T-helper 17 cell (primary cell): ENCODE data around the gene ANO8. TPM values are rescaled to one million over a fixed set of nuclear protein-coding genes. Genes with fewer than 3 reads are reported as not detected.
A peak's percentile ranks its signal among the peaks of the same experiment; 100 is the strongest.

Experiments
- ATAC-seq: fragments of 150-1000 bp; cut with Tn5 transposase; 2 replicates; pipeline ENCODE4 v1.10.0; 2021; ENCODE audit warnings: mild to moderate bottlenecking, moderate library complexity
- DNase-seq, 3 donors: peaks; one replicate each; pipeline versions ENCODE4 v3.0.0 to v3.0.0-alpha.2; 2020 to 2021
- H3K9me3 ChIP-seq: one replicate; pipeline ENCODE4 v1.7.0; 2013; ENCODE audit warnings: low read length, mild to moderate bottlenecking; ENCODE audit not compliant: control insufficient read depth, poor library complexity, severe bottlenecking
- H3K27ac Mint-ChIP-seq: one replicate; pipeline ENCODE4 v1.8.0; 2022; ENCODE audit warnings: mild to moderate bottlenecking, moderate library complexity, mixed read lengths
- H3K27me3 Mint-ChIP-seq: one replicate; pipeline ENCODE4 v1.8.0; 2022; ENCODE audit warnings: mixed read lengths
- H3K36me3 Mint-ChIP-seq: one replicate; pipeline ENCODE4 v1.8.0; 2022; ENCODE audit warnings: low read depth, mixed read lengths
- H3K4me1 Mint-ChIP-seq: one replicate; pipeline ENCODE4 v1.8.0; 2022; ENCODE audit warnings: mild to moderate bottlenecking, mixed read lengths
- H3K4me3 Mint-ChIP-seq: one replicate; pipeline ENCODE4 v1.8.0; 2022; ENCODE audit warnings: mild to moderate bottlenecking, moderate library complexity, mixed read lengths
- total RNA-seq, 4 donors: library from RNA in 2 of 4; stranded (reverse) in 2 of 4; gene quantifications; one replicate each; pipeline ENCODE4 v1.2.3 and lab custom pipeline; 2022 to 2026

Gene ANO8
- total RNA-seq, 2 donors from 2014 or later, result 15.9 to 17.7 TPM

GRCh38 chr19:17329366-17330261 is 5.0 kb downstream of the ANO8 start:
- ATAC-seq (no peak), DNase-seq (no peak)
- H3K36me3 Mint-ChIP-seq, result peaks cover 2% of the 10 kb centered on the region
- H3K4me3 Mint-ChIP-seq, result peak overlapping the region; percentile 72
- no peaks in the 10 kb centered on the region for H3K27me3 Mint-ChIP-seq
- H3K27ac Mint-ChIP-seq, result no peak overlapping the region
- peaks cover 15% of the 10 kb centered on the region for H3K4me1 Mint-ChIP-seq
- no peaks in the 10 kb centered on the region for H3K9me3 ChIP-seq

- Mint-ChIP-seq H3K36me3 (no peaks in the 10 kb centered on the region), H3K27me3 (no peaks in the 10 kb centered on the region), H3K4me1 (peaks cover 13% of the 10 kb centered on the region), H3K27ac (no peak overlapping the region), H3K4me3 (peak overlapping the region; percentile 85)
- DNase-seq, result peak in 2 of 3 donors; percentile 39 to 53
- H3K9me3 ChIP-seq, result no peaks in the 10 kb centered on the region
- peak; percentile 37 for ATAC-seq
Observed at GRCh38 chr19:17328517-17329365, 5.9 kb downstream of the ANO8 start.

- Mint-ChIP-seq H3K36me3 (no peaks in the 10 kb centered on the region), H3K4me3 (peak overlapping the region; percentile 85), H3K4me1 (peaks cover 12% of the 10 kb centered on the region), H3K27ac (peak overlapping the region; percentile 57), H3K27me3 (no peaks in the 10 kb centered on the region)
- DNase-seq (peak in 2 of 3 donors; percentile 57 to 61), ATAC-seq (peak; percentile 79)
- H3K9me3 ChIP-seq, result no peaks in the 10 kb centered on the region
Observed at GRCh38 chr19:17327654-17328516, 6.8 kb downstream of the ANO8 start.

DNA sequence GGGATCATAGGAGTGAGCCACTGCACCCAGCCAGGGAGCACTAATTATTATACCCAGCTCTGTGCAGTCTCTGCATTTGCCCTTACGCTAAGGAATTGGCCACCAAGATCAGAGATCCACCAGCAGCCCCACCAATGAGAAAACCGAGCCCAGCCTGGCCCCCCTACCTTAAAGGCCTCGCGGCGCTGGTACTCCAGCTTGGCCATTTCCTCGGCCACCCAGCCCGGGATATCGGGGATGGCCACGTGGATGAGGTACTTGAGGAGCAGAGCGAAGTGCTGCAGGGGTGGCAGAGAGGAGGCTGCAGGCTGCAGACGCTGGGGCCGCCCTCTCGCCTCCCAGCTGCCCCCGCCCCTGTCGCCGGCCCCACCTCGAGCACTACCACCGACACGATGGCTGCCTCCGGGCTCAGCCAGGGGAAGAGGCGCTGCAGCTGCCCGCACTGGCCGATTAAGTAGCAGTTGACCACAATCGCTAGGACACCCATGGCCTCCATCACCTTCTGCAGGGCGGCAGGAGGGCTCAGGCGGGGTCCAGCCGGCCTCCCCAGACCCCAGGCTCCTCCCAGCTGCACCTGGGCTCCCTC is 7.5 kb downstream of the ANO8 start:
- Mint-ChIP-seq H3K27me3 (no peaks in the 10 kb centered on the region), H3K4me3 (peak overlapping the region; percentile 85), H3K27ac (peak overlapping the region; percentile 57), H3K36me3 (peaks cover 4% of the 10 kb centered on the region), H3K4me1 (peaks cover 14% of the 10 kb centered on the region)
- DNase-seq, result no peak
- H3K9me3 ChIP-seq, result no peaks in the 10 kb centered on the region
- ATAC-seq, result no peak

DNA sequence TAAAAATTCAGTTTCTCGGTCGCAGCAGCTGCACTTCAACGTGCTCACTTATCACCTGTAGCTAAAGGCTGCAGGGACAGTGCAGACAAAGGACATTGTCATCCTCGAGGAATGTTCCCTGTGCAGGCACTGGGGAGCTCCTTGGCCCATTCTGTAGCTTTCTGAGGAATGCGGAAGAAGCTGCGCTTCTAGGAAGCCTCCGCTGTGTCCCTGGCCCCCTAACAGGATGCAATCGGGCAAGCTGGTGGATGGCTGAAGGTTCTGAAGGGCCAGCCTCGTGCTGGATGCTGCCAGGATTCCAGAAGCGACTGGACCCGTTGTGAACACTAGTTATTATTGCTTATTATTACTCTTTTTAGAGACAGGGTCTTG is 8.1 kb downstream of the ANO8 start:
- H3K4me1 Mint-ChIP-seq, result peaks cover 14% of the 10 kb centered on the region
- no peaks in the 10 kb centered on the region for H3K9me3 ChIP-seq
- no peak overlapping the region for H3K27ac Mint-ChIP-seq
- peaks cover 4% of the 10 kb centered on the region for H3K36me3 Mint-ChIP-seq
- no peak for DNase-seq
- H3K27me3 Mint-ChIP-seq, result no peaks in the 10 kb centered on the region
- peak overlapping the region; percentile 9 for H3K4me3 Mint-ChIP-seq
- ATAC-seq, result no peak

GRCh38 chr19:17325881-17326594 is 8.6 kb downstream of the ANO8 start:
- peak overlapping the region; percentile 9 for H3K4me3 Mint-ChIP-seq
- DNase-seq, result no peak
- H3K4me1 Mint-ChIP-seq, result peaks cover 14% of the 10 kb centered on the region
- H3K9me3 ChIP-seq, result no peaks in the 10 kb centered on the region
- peaks cover 4% of the 10 kb centered on the region for H3K36me3 Mint-ChIP-seq
- H3K27ac Mint-ChIP-seq, result no peak overlapping the region
- H3K27me3 Mint-ChIP-seq, result no peaks in the 10 kb centered on the region
- no peak for ATAC-seq

DNA sequence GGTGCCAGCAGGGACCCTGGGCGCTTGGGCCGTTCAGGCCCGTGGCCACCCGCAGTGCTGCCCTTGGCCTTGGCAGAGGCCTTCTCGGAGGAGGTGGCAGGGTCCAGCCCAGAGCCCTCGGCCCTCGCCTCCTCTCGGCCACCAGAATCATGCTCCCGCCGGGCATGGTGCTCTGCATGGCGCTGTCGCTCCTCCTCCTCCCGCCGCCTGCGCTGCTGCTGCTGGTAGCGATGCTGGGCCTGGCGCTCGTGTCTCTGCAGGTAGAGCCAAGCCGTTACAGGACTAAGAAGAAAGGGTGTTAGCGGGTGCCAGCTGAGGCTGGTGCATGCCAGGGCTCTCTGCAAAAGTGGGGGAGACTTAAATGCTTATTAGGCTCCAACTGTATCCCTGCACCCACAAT is 9.5 kb downstream of the ANO8 start:
- H3K9me3 ChIP-seq, result no peaks in the 10 kb centered on the region
- peaks cover 4% of the 10 kb centered on the region for H3K36me3 Mint-ChIP-seq
- H3K27me3 Mint-ChIP-seq, result no peaks in the 10 kb centered on the region
- DNase-seq, result no peak
- peaks cover 10% of the 10 kb centered on the region for H3K4me1 Mint-ChIP-seq
- no peak for ATAC-seq
- H3K27ac Mint-ChIP-seq, result no peak overlapping the region
- no peak overlapping the region for H3K4me3 Mint-ChIP-seq

- H3K4me3 Mint-ChIP-seq, result no peak overlapping the region
- H3K27ac Mint-ChIP-seq, result no peak overlapping the region
- H3K36me3 Mint-ChIP-seq, result peaks cover 6% of the 10 kb centered on the region
- no peak for ATAC-seq
- peaks cover 10% of the 10 kb centered on the region for H3K4me1 Mint-ChIP-seq
- no peaks in the 10 kb centered on the region for H3K27me3 Mint-ChIP-seq
- no peaks in the 10 kb centered on the region for H3K9me3 ChIP-seq
- DNase-seq, result no peak
Observed at GRCh38 chr19:17324357-17325114, 10.1 kb downstream of the ANO8 start.

- H3K4me1 Mint-ChIP-seq, result peaks cover 8% of the 10 kb centered on the region
- H3K9me3 ChIP-seq, result no peaks in the 10 kb centered on the region
- peaks cover 6% of the 10 kb centered on the region for H3K36me3 Mint-ChIP-seq
- DNase-seq (no peak), ATAC-seq (no peak)
- H3K4me3 Mint-ChIP-seq, result no peak overlapping the region
- no peak overlapping the region for H3K27ac Mint-ChIP-seq
- H3K27me3 Mint-ChIP-seq, result no peaks in the 10 kb centered on the region
Observed at GRCh38 chr19:17323964-17324332, 10.7 kb downstream of the ANO8 start.

- ATAC-seq, result no peak
- Mint-ChIP-seq H3K4me3 (no peak overlapping the region), H3K36me3 (peaks cover 6% of the 10 kb centered on the region), H3K4me1 (peaks cover 8% of the 10 kb centered on the region), H3K27ac (no peak overlapping the region), H3K27me3 (no peaks in the 10 kb centered on the region)
- no peaks in the 10 kb centered on the region for H3K9me3 ChIP-seq
- DNase-seq, result no peak
Observed at GRCh38 chr19:17323300-17323963, 11.2 kb downstream of the ANO8 start.

DNA sequence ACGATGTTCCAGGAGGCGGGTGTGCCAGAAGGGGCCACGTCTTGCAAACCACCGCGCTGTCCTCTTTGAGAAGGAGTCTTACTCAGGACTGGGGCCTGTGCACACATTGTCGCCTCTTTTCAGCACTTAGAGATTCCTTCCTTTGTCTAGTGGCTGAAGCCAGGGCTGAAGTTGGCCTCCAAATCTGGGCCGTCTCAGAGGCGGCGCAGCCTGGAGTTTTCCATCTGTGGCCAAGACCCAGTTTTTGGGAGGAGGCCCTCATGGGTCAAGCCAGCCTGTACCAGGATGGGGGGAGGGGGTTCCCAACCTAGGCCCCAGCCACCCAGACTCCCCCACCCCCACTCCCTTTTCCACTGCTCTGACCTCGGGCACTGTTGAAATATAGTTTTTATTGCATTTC is 11.8 kb downstream of the ANO8 start:
- DNase-seq (no peak), ATAC-seq (no peak)
- no peaks in the 10 kb centered on the region for H3K27me3 Mint-ChIP-seq
- no peak overlapping the region for H3K27ac Mint-ChIP-seq
- H3K9me3 ChIP-seq, result no peaks in the 10 kb centered on the region
- no peak overlapping the region for H3K4me3 Mint-ChIP-seq
- peaks cover 6% of the 10 kb centered on the region for H3K36me3 Mint-ChIP-seq
- peaks cover 8% of the 10 kb centered on the region for H3K4me1 Mint-ChIP-seq
